Breast epithelium (tissue), 3 donors: Measurements from ENCODE around the gene BST1.

Experiments
- POLR2A ChIP-seq: fragments of 450-650 bp; IDR thresholded peaks from one replicate; pipeline ENCODE4 v1.6.1; 2016; ENCODE audit warnings: antibody characterized with exemption, mild to moderate bottlenecking, moderate library complexity
- POLR2AphosphoS5 ChIP-seq, 3 donors: sonication (generic); formaldehyde crosslinking; IDR thresholded peaks; one replicate each; pipeline ENCODE4 v1.6.1; 2017; ENCODE audit warnings: antibody characterized with exemption in 3 of 3
- TF ChIP-seq, protein P1 (sequence below), 3 donors: fragments of 450-650 bp; IDR thresholded peaks; one replicate each; pipeline ENCODE4 v1.5.1; 2016 to 2017; ENCODE audit warnings: antibody characterized with exemption in 3 of 3, mild to moderate bottlenecking in 3 of 3, moderate library complexity in 3 of 3

- TF ChIP-seq, protein P1, sequence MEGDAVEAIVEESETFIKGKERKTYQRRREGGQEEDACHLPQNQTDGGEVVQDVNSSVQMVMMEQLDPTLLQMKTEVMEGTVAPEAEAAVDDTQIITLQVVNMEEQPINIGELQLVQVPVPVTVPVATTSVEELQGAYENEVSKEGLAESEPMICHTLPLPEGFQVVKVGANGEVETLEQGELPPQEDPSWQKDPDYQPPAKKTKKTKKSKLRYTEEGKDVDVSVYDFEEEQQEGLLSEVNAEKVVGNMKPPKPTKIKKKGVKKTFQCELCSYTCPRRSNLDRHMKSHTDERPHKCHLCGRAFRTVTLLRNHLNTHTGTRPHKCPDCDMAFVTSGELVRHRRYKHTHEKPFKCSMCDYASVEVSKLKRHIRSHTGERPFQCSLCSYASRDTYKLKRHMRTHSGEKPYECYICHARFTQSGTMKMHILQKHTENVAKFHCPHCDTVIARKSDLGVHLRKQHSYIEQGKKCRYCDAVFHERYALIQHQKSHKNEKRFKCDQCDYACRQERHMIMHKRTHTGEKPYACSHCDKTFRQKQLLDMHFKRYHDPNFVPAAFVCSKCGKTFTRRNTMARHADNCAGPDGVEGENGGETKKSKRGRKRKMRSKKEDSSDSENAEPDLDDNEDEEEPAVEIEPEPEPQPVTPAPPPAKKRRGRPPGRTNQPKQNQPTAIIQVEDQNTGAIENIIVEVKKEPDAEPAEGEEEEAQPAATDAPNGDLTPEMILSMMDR (IDR thresholded peaks at IDR 0.05), result no peak
- TF ChIP-seq POLR2AphosphoS5 (IDR thresholded peaks at IDR 0.05) (no peak), POLR2A (no peak)
These were observed 19.7 kb upstream of the BST1 start for GRCh38 chr4:15683143-15683495.
